PC-9 (cell line): Measurements from ENCODE around the gene MEF2C.

Experiments used
- CTCF ChIP-seq: fragments of 200-600 bp; sonication (generic); conservative IDR thresholded peaks from 2 replicates; pipeline ENCODE4 v1.6.1; 2017; ENCODE audit warnings: mixed run types, antibody characterized with exemption, mild to moderate bottlenecking, moderate library complexity
- EZH2 ChIP-seq: fragments of 200-600 bp; sonication (generic); IDR thresholded peaks from 2 replicates; pipeline ENCODE4 v1.8.0; 2017; ENCODE audit warnings: antibody characterized with exemption, low read depth

- TF ChIP-seq CTCF (no peak), EZH2 (no peak)
These were observed 24.6 kb downstream of the MEF2C start for GRCh38 chr5:88858392-88858791.
